Panc1 (cell line): ENCODE results near the gene BLM.

Experiments used
- CTCF ChIP-seq: fragments of 450-650 bp; IDR thresholded peaks from 2 replicates; pipeline ENCODE4 v1.5.1; 2017; ENCODE audit warnings: mild to moderate bottlenecking
- POLR2AphosphoS5 ChIP-seq: IDR thresholded peaks from 2 replicates; pipeline ENCODE4 v1.6.1; 2012; ENCODE audit warnings: mild to moderate bottlenecking, low read depth, low read length, moderate library complexity
- REST ChIP-seq, 2 experiments: IDR thresholded peaks; 2 replicates each; pipeline ENCODE4 v1.6.1; 2011 to 2012; ENCODE audit warnings: low read depth in 2 of 2, control low read depth in 1 of 2, low read length in 1 of 2, mild to moderate bottlenecking in 1 of 2, moderate library complexity in 1 of 2; ENCODE audit not compliant: insufficient read depth in 1 of 2

- TF ChIP-seq CTCF, result no peak
- TF ChIP-seq POLR2AphosphoS5, result no peak
- TF ChIP-seq REST (IDR thresholded peaks at IDR 0.05; ENCODE audit: insufficient read depth in 1 of 2, low read depth in 2 of 2, low read length in 1 of 2), result no peak
Measured at GRCh38 chr15:90840157-90840855, 123.2 kb downstream of the BLM start.
